Aorta (tissue), 5 donors: Measurements from ENCODE around the gene CUL2. TPM values are rescaled to one million over a fixed set of nuclear protein-coding genes. Genes with fewer than 3 reads are reported as not detected.

Experiments used
- ATAC-seq: fragments of 200-7000 bp; cut with Tn5 transposase; one replicate; pipeline ENCODE4 v1.9.1; 2022; ENCODE audit warnings: moderate library complexity; ENCODE audit not compliant: low FRiP score
- DNase-seq, 2 donors: peaks; one replicate each; pipeline ENCODE4 v3.0.0-alpha.2; 2020
- H3K27ac ChIP-seq, 2 donors: one replicate each; pipeline ENCODE4 v1.5.1; 2013; ENCODE audit warnings: low read length in 2 of 2, mild to moderate bottlenecking in 2 of 2, moderate library complexity in 2 of 2, control low read depth in 1 of 2, inconsistent platforms in 1 of 2, low read depth in 1 of 2
- H3K27me3 ChIP-seq, 2 donors: one replicate each; pipeline ENCODE4 v1.6.1; 2013; ENCODE audit warnings: control low read depth in 1 of 2, low read length in 1 of 2, mild to moderate bottlenecking in 1 of 2, moderate library complexity in 1 of 2; ENCODE audit not compliant: insufficient read depth in 2 of 2, control insufficient read depth in 1 of 2
- H3K36me3 ChIP-seq, 2 donors: one replicate each; pipeline ENCODE4 v1.6.1; 2013; ENCODE audit warnings: control low read depth in 1 of 2, low read length in 1 of 2, mild to moderate bottlenecking in 1 of 2; ENCODE audit not compliant: insufficient read depth in 2 of 2, control insufficient read depth in 1 of 2
- H3K4me1 ChIP-seq, 2 donors: one replicate each; pipeline ENCODE4 v1.6.1; 2013; ENCODE audit warnings: low read length in 2 of 2, control low read depth in 1 of 2, mild to moderate bottlenecking in 1 of 2, moderate library complexity in 1 of 2; ENCODE audit not compliant: insufficient read depth in 2 of 2, control insufficient read depth in 1 of 2
- H3K4me3 ChIP-seq, 2 donors: one replicate each; pipeline ENCODE4 v1.5.1; 2013; ENCODE audit warnings: low read length in 2 of 2, control low read depth in 1 of 2, mild to moderate bottlenecking in 1 of 2
- H3K9me3 ChIP-seq: one replicate; pipeline ENCODE4 v1.6.1; 2013; ENCODE audit warnings: mild to moderate bottlenecking, low read length; ENCODE audit not compliant: control insufficient read depth
- WGBS, 2 donors: extraction: QIAGEN DNeasy Blood & Tissue Kit; methylation state at CpG; one replicate each; pipeline ENCODE4 v1.1.7; 2013; 5-methylcytosine and 5-hydroxymethylcytosine counted together
- intact Hi-C, 2 donors: fragments of 100-400 bp; cut with DNase I; formaldehyde crosslinking; loops; one replicate each; pipeline versions ENCODE4 v1.14.2 to v1.15.0; 2022
- polyA plus RNA-seq, 2 donors: library from polyadenylated mRNA; stranded (reverse); fragments of 200-250 nt; gene quantifications; one replicate each; pipeline ENCODE4 v1.2.3, GENCODE V29; 2013
- total RNA-seq, 2 donors: library from RNA; stranded (reverse); fragmentation: NEBNext Ultra II Directional; extraction: Animal tissue kit (Norgen Biotek cat#: 25700); gene quantifications; one replicate each; pipeline ENCODE4 v1.2.1, GENCODE V29; 2021
- donor health status: healthy with polysubstance abuse.
- donor health status: Bipolar disorder and iron deficiency.
- donor health status: DM: no; HTN: no; CAD: no.
- donor health status: DM: no; HTN: no; CAD: no.
- donor health status: DM: yes; HTN: yes; CAD: no.

The CUL2 gene
- total and polyA plus RNA-seq, 4 donors: 10.0 to 28.1 (median 19.3) TPM

DNA sequence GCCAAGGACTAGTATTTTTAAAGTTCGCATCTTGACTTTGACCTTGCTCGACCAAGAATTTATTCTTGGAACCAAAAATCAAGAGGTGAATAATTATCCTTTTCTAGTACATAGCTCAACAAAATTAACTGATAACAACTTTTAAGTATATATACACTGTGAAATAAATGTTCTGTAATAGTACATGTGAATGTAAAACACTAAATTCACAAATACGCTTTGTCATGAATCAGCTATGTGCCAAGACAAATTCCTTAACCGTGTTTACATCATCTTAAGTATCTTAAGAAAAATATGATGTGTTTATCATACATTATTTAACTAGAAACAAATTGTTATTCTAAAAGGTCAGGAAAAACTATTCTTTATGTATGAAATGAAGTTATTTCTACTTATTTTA lies 83.3 kb downstream of the CUL2 start:
- 47 to 55% methylated on average over 4 of the region's 4 CpGs for WGBS, 2 donors
- Histone ChIP-seq H3K4me1 (no peaks in the 10 kb centered on the region), H3K27ac (no peak overlapping the region), H3K36me3 (peaks cover 0 to 2% of the 10 kb centered on the region in 2 donors), H3K4me3 (no peak overlapping the region), H3K27me3 (no peaks in the 10 kb centered on the region), H3K9me3 (no peaks in the 10 kb centered on the region)
- no peak for DNase-seq
- intact Hi-C loops: no loop called here
- ATAC-seq: no peak

DNA sequence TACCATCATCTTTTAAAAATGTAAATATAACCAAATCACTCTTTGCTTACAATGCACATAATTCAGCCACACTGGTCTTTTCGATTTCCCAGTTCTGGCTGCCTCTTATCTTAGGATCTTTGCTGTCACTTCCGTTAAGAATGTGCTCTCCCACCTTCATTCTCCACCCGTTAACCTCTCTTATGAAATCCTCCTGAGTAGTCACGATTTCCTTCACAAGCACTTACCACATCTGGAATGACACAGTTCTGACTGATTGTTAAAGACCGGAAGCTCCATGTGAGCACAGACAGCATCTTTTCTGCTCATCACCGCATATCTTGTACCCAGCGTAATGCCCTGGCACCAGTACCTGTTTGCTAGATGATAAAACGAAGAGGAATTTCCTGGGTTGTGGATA lies 84.3 kb downstream of the CUL2 start:
- no peak for ATAC-seq

DNA sequence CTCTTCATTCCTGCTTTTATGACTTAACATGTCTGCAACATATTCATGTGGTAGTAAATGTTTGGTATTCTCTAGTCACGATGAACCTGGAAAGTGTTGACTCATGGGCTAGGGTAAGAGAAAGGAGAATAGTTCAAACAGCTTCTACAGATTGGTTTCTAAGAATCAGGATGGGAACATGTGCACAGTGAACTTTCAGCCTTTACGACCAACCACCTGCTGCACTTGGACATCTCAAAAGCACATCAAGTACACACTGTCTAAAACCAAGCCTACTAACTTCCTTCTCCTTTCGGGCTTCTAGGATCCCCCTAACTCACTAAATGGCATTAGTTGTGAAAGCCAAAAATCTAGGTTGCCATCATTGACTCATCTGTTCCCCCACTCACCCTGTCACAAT lies 85.5 kb downstream of the CUL2 start:
- Histone ChIP-seq H3K27me3 (no peaks in the 10 kb centered on the region), H3K4me1 (no peaks in the 10 kb centered on the region), H3K9me3 (no peaks in the 10 kb centered on the region), H3K4me3 (no peak overlapping the region), H3K36me3 (peaks cover 0 to 2% of the 10 kb centered on the region in 2 donors), H3K27ac (no peak overlapping the region)
- no peak for DNase-seq
- intact Hi-C loops: no loop called here
- 92 to 93% methylated on average over 3 of the region's 3 CpGs for WGBS, 2 donors
- no peak for ATAC-seq

More for the DNA sequence above, 84.3 kb downstream of the CUL2 start:
- Histone ChIP-seq H3K27ac (no peak overlapping the region), H3K4me3 (no peak overlapping the region), H3K9me3 (no peaks in the 10 kb centered on the region), H3K27me3 (no peaks in the 10 kb centered on the region), H3K4me1 (no peaks in the 10 kb centered on the region), H3K36me3 (peaks cover 0 to 2% of the 10 kb centered on the region in 2 donors)
- WGBS, 2 donors: 52 to 58% methylated on average over 8 of the region's 8 CpGs
- intact Hi-C loops: no loop called here
- no peak for DNase-seq

DNA sequence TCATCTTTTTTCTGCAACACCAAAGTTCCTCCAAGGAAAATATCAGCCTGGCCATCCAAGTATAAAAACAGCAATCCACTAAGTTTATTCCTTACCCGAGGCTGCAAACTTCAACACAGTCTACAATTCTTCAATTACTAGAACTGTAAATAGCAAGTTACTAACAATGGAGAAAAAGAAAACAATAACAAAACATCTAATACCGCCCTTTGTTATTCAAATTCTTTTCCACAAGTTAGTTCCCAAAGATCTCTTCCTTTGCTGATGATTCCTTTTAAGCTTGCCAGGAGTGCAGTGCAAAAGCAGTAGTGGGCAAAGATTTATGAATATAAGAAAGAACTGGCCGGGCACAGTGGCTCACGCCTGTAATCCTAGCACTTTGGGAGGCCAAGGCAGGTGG lies 86.2 kb downstream of the CUL2 start:
- no peak for ATAC-seq
- H3K9me3 ChIP-seq: no peaks in the 10 kb centered on the region
- WGBS, 2 donors: 30 to 40% methylated on average over 4 of the region's 4 CpGs
- no peaks in the 10 kb centered on the region for H3K27me3 ChIP-seq
- no peaks in the 10 kb centered on the region for H3K4me1 ChIP-seq
- no peak for DNase-seq
- H3K36me3 ChIP-seq: peaks cover 0 to 2% of the 10 kb centered on the region in 2 donors
- no peak overlapping the region for H3K27ac ChIP-seq
- intact Hi-C loops: no loop called here
- no peak overlapping the region for H3K4me3 ChIP-seq

DNA sequence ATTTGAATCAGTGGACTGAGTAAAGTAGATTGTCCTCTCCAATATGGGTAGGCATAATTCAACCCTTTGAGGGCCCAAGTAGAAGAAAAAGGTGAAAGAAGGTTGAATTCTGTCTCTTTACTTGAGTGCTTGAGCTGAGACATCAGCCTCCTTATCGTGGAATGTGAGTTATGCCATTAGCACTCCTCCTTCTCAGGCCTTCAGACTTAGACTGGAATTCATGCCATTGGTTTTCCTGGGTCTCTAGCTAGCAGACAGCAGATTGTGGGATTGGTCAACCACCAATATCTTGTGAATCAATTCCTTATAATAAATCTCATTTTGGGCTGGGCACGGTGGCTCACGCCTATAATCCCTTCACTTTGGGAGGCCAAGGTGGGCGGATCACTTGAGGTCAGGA lies 89.2 kb downstream of the CUL2 start:
- H3K9me3 ChIP-seq: no peaks in the 10 kb centered on the region
- H3K36me3 ChIP-seq: peaks cover 0 to under 1% of the 10 kb centered on the region in 2 donors
- H3K27ac ChIP-seq: no peak overlapping the region
- no peaks in the 10 kb centered on the region for H3K27me3 ChIP-seq
- intact Hi-C loops: no loop called here
- ATAC-seq: no peak
- WGBS, 2 donors: 88% methylated on average over 4 of the region's 4 CpGs
- H3K4me3 ChIP-seq: no peak overlapping the region
- no peaks in the 10 kb centered on the region for H3K4me1 ChIP-seq
- DNase-seq: no peak

DNA sequence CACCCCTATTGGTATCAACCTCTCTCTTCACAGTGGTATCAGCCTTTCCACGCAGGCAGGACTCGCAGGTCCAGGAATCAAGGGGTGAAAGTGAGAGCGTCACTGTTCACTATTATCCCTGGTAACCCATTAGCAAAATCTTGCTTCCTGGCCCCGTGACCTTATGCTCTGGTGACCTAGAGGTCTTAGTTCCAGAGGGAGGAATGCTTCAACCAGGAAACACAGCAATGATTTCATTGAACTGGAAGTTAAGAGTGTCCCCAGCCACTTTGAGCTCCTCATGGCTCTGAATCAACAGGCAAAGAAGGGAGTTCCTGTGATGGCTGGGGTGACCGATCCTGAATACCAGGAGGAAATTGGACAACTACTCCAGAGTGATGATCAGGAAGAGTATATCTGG lies 90.6 kb downstream of the CUL2 start:
- DNase-seq (no peak), ATAC-seq (no peak)
- no peak overlapping the region for H3K4me3 ChIP-seq
- no peaks in the 10 kb centered on the region for H3K27me3 ChIP-seq
- H3K4me1 ChIP-seq: no peaks in the 10 kb centered on the region
- H3K36me3 ChIP-seq: no peaks in the 10 kb centered on the region
- 93 to 98% methylated on average over 5 of the region's 5 CpGs for whole genome bisulfite sequencing, 2 donors
- intact Hi-C loops: loop anchor here in 1 of 2 donors (10.0 kb wide), 1 partner anchor 215 kb away; no protein-coding TSS in a partner anchor
- H3K27ac ChIP-seq: no peak overlapping the region
- no peaks in the 10 kb centered on the region for H3K9me3 ChIP-seq

DNA sequence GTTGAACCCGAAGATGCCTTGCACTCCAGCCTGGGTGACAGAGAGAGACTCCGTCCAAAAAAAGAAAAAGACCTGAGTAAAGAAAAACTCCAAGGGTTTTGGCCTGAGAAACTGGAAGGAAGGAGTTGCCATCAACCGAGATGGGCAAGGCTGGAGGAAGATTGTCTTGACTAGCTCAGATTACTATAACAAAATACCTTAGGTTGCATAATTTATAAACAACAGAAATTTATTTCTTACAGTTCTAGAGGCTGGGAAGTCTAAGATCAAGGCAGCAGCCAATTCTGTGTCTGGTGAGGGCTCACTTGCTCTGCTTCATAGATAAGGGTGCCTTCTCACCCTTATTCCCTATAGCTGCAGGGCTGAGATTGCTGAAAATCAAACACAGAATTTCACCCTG lies 91.2 kb downstream of the CUL2 start:
- 95 to 96% methylated on average over 3 of the region's 3 CpGs for WGBS, 2 donors
- Histone ChIP-seq H3K9me3 (no peaks in the 10 kb centered on the region), H3K4me1 (no peaks in the 10 kb centered on the region), H3K27ac (no peak overlapping the region), H3K27me3 (no peaks in the 10 kb centered on the region), H3K36me3 (no peaks in the 10 kb centered on the region), H3K4me3 (no peak overlapping the region)
- DNase-seq: no peak
- intact Hi-C loops: loop anchor here in 1 of 2 donors (10.0 kb wide), 1 partner anchor 216 kb away; no protein-coding TSS in a partner anchor
- no peak for ATAC-seq

DNA sequence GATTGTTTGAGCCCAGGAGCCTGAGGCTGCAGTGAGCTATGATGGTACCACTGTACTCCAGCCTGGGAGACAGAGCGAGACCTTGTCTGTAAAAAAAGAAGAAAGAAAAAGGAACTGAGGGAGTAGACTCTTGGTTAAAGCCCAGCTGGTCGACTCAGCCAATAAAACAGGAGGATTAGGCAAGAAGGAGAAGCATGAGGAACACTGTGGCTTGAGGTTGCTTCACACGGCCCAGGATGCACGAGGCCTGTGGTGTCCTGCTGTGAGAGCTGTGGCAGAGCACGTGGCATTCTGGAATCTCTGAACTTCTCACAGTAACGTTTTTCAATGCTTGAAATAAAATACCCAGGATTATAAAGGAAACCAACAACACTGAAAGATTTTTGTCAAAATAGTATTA lies 93.3 kb downstream of the CUL2 start:
- H3K4me1 ChIP-seq: no peaks in the 10 kb centered on the region
- ATAC-seq: no peak
- 86 to 87% methylated on average over 6 of the region's 6 CpGs for WGBS, 2 donors
- no peak overlapping the region for H3K27ac ChIP-seq
- no peaks in the 10 kb centered on the region for H3K36me3 ChIP-seq
- peak in 1 of 2 donors; percentile 84 for DNase-seq
- no peak overlapping the region for H3K4me3 ChIP-seq
- no peaks in the 10 kb centered on the region for H3K9me3 ChIP-seq
- H3K27me3 ChIP-seq: no peaks in the 10 kb centered on the region
- intact Hi-C loops: loop anchor here in 1 of 2 donors (10.0 kb wide), 1 partner anchor 218 kb away; no protein-coding TSS in a partner anchor

DNA sequence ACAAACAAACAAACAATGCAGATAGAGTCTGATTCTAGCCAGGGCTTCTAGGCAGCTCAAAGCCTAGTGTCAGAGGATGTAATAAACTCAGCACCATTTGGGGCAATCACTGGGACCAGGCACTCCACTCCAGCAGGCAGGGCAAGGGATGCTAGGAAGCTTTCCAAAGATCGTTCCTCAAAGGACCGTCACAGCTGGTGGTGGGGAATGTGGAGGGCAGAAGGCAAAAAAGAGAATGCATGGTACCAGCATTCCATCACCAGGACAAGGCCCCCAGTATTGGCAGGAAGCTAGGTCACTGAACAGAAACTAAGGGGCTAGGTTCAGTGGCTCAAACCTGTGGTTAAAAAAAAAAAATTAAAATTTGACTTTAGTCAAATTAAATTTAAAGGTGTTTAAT lies 94.2 kb downstream of the CUL2 start:
- Histone ChIP-seq H3K9me3 (no peaks in the 10 kb centered on the region), H3K4me1 (no peaks in the 10 kb centered on the region), H3K27ac (no peak overlapping the region), H3K36me3 (no peaks in the 10 kb centered on the region), H3K4me3 (no peak overlapping the region), H3K27me3 (no peaks in the 10 kb centered on the region)
- no peak for DNase-seq
- intact Hi-C loops: loop anchor here in 1 of 2 donors (10.0 kb wide), 1 partner anchor 219 kb away; no protein-coding TSS in a partner anchor
- ATAC-seq: no peak
- 76 to 79% methylated on average over 2 of the region's 2 CpGs for WGBS, 2 donors
